B cell (primary cell): Measurements from ENCODE around the gene ZNF333.

ENCODE experiments used
- CTCF ChIP-seq: fragments of 200-600 bp; IDR thresholded peaks from one replicate; pipeline ENCODE4 v1.8.0; 2022; ENCODE audit warnings: antibody characterized with exemption, mild to moderate bottlenecking
- EZH2 ChIP-seq: IDR thresholded peaks from 2 replicates; pipeline ENCODE4 v1.6.1; 2012; ENCODE audit warnings: borderline replicate concordance, low read depth, mild to moderate bottlenecking, moderate library complexity, low read length; ENCODE audit not compliant: insufficient read depth, poor library complexity, severe bottlenecking

GRCh38 chr19:14649020-14649419 lies 40.8 kb upstream of the ZNF333 start:
- TF ChIP-seq CTCF (peak; percentile 15), EZH2 (no peak)
